GM04503 (cell line): Measurements from ENCODE around the gene ANKRD63.

Experiments used
- DNase-seq: peaks from one replicate; pipeline ENCODE4 v3.0.0-alpha.2; 2012; ENCODE audit warnings: low read depth

The ANKRD63 gene

GRCh38 chr15:40279437-40280141 lies 3.3 kb downstream of the ANKRD63 start:
- DNase-seq = no peak

GRCh38 chr15:40278026-40278425 lies 4.8 kb downstream of the ANKRD63 start:
- no peak for DNase-seq

- no peak for DNase-seq
Observed at GRCh38 chr15:40277471-40277870, 5.4 kb downstream of the ANKRD63 start.

- no peak for DNase-seq
Observed at GRCh38 chr15:40276927-40277326, 5.9 kb downstream of the ANKRD63 start.

- DNase-seq = no peak
Observed at GRCh38 chr15:40275954-40276353, 6.9 kb downstream of the ANKRD63 start.

- no peak for DNase-seq
Observed at GRCh38 chr15:40275523-40275922, 7.3 kb downstream of the ANKRD63 start.

- no peak for DNase-seq
Observed at GRCh38 chr15:40274350-40275274, 8.3 kb downstream of the ANKRD63 start.

GRCh38 chr15:40273428-40273827 lies 9.4 kb downstream of the ANKRD63 start:
- DNase-seq = no peak

GRCh38 chr15:40272485-40273056 lies 10.3 kb downstream of the ANKRD63 start:
- DNase-seq = no peak

- no peak for DNase-seq
Observed at GRCh38 chr15:40271685-40272484, 11.0 kb downstream of the ANKRD63 start.

GRCh38 chr15:40270246-40270995 lies 12.4 kb downstream of the ANKRD63 start:
- no peak for DNase-seq

GRCh38 chr15:40269604-40270003 lies 13.3 kb downstream of the ANKRD63 start:
- no peak for DNase-seq

GRCh38 chr15:40267670-40268069 lies 15.2 kb downstream of the ANKRD63 start:
- DNase-seq = no peak

GRCh38 chr15:40266828-40267304 lies 16.0 kb downstream of the ANKRD63 start:
- peak; percentile 55 for DNase-seq

- DNase-seq = no peak
Observed at GRCh38 chr15:40265875-40266274, 17.0 kb downstream of the ANKRD63 start.

- DNase-seq = no peak
Observed at GRCh38 chr15:40265355-40265754, 17.5 kb downstream of the ANKRD63 start.

- DNase-seq = no peak
Observed at GRCh38 chr15:40264321-40265153, 18.3 kb downstream of the ANKRD63 start.

- DNase-seq = peak; percentile 21
Observed at GRCh38 chr15:40263024-40263754, 19.7 kb downstream of the ANKRD63 start.

GRCh38 chr15:40259021-40259420 lies 23.8 kb downstream of the ANKRD63 start:
- no peak for DNase-seq

GRCh38 chr15:40258544-40258943 lies 24.3 kb downstream of the ANKRD63 start:
- DNase-seq = no peak
